GM18909 (cell line): ENCODE results near the gene CIDEC.

Source experiments
- ATAC-seq: cut with Tn5 transposase; IDR thresholded peaks from one replicate; pipeline ENCODE4 v1.9.1; 2021; ENCODE audit warnings: mild to moderate bottlenecking; ENCODE audit not compliant: unreplicated experiment, poor library complexity

CIDEC gene

DNA sequence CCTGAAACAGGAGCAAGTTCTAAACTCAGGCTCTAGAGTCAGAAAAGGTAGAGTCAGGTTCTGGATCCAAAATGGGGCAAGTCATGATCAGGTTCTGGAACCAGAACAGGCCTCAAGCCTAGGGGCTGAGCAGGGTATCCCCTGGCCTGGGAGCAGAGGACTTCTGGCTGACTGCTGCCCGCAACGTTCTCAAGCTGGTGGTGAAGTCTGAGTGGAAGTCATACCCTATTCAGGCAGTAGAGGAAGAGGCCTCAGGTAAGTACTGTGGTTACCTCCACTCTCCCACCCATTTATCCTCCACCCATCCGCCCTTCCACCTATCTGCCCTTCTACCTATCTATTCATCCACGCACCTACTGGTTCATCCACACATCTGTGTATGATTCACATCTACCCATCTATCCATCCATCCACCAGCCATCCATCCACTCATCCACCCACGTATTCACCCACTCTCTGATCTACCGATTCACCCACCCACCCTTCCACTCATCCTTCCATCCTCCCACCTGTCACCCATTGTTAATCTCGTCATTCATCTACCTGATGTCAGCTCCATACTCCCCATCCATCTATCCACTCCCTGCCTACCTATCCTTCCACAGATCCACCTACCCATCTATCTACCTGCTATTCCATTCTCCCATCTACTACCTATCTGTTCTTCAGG is 61.3 kb downstream of the CIDEC start:
- ATAC-seq, result no peak

- no peak for ATAC-seq
Observed at GRCh38 chr3:9817436-9817835, 62.6 kb downstream of the CIDEC start.
